Activated T-cell treated with anti-CD3 and anti-CD28 coated beads for 24 hours (primary cell): ENCODE results near the gene TPST2.
"Not testable (repeated sequence)": the region's sequence is repeated elsewhere in the genome, so short reads cannot be mapped to it uniquely, and the experiment has no call there.

ENCODE experiments used
- DNase-seq: peaks from one replicate; pipeline ENCODE4 v3.0.0-alpha.2; 2020; ENCODE audit warnings: low read depth

Gene TPST2

DNA sequence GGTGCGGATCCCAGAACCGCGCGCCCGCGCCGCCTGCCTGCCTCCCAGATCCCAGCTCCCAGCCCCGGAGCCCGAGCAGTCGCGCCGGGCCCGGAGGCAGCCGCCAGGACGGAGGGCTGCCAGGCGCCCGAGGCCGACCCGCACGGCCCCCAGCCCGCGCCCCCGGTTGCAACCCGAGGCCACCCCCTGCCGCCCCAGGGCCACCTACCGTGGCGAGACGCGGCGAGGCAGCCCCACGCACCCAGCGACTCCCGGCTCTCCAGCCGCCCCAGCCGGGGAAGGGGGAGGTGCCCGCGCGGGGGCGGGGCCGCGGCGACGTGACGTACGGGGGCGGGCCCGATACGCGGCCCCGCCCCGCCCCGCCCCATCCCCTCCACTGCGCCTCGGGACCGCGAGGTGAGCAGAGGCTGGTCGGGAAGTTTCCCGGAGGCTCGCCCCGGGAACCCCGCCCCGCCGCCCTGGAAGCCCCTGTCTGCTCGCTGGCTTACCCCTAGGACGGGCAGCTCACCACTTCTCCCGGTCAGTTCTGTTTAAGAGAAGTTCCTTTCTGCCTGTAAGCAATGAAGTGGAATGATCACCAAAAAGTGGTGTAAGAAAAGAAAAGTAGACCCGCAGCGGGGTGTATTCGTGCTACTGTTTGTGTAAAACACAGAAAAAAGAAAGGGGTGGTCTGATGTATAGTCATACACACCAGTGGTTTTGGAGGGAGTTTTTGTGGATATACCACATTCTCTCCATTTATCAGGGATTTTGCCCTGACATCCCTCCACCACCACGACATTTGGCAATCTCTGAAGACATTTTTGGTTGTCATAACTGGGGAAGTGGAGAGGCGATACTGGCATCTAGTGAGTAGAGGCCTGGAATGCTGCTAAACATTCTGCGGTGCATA lies at the start of gene TPST2:
TSS of gene TPST2 (minus strand) at position 288 of the 892 bp plus-strand sequence. CDS start 48,502 bp downstream, outside the sequence.
- peak; percentile 72 for DNase-seq

DNA sequence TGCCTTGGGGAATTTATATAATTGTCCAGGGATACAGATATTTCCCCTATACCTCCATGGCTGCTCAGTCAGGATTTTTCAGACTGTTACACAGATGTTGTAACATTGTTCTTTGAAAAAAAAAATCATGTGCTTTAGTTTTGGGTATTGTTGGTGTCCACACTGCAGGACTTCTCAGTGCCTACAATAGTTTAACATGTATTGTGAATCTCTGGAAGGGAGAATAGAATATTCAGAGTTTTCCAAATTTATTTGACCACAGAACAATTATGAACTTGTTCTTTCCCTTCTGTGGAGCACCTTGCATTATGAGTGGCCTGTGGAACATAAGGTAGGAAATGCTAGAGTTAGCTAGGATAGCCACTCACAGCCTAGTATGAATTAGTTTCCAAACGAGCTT lies 46.4 kb upstream of the TPST2 start:
- no peak for DNase-seq

DNA sequence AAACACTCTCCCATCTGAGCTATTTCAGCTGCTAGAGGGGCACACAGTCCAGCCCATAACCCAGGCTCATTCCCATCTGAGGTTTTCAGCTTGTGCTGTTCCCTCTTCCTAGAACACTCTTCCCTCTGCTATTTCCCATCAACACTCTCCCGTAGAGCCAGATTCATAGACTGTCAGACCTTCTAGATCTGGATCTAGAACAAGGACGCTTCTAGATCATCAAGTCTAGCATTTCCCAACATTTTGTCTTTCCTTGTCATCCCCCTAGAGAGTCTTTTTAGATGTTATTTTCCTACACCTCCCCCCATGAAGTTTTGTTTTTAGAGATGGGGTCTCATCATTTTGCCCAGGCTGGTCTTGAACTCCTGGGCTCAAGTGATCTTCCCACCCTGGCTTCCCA lies 45.2 kb upstream of the TPST2 start:
- no peak for DNase-seq

DNA sequence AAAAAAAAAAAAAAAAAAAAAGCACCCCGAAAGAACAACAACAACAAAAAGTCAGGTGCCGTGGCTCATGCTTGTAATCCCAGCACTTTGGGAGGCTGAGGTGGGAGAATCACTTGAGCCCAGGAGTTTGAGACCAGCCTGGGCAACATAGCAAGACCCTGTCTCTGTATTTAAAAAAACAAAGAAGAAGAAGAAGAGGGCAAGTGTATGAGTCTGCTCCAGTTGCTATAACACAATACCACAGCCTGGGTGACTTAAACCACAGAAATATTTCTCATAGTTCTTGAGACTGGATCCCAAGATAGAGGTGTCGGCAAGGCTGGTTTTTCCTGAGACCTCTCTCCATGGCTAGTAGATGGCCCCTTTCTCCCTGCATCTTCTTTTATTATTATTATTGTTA lies 44.3 kb upstream of the TPST2 start:
- no peak for DNase-seq

DNA sequence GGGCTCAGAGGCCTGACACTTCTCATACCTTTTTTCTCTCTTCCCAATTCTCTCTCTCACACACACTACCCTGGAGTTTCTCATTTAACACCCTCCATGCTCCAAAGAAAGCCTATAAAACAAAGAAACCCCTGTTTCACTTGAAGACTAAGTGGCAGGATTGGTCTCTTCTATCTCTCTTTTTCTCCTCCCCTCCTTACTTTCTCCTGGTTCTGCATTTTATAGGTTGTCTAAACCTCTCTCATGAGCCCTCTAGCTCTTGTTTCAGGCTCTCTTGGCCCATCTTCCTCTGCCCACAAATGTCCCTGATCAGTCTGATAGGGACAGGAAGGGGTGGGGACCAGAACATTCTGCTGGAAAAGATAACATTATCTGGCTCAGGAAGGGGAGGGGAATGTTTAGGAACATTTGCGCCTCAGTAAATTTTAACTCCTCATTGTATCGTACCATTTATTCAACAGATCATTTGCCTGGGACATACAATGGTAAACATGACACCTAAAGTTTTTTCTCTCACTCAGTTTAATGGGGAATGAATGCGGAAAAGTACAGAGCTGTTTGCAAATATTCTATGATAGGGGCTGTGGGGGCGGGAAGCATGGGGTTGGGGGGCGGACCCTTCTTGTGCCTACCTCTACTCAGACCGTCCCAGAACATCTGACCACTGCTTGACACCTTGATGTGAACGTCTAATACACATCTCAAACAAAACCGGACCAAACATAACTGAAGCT lies 42.7 kb upstream of the TPST2 start:
- no peak for DNase-seq

DNA sequence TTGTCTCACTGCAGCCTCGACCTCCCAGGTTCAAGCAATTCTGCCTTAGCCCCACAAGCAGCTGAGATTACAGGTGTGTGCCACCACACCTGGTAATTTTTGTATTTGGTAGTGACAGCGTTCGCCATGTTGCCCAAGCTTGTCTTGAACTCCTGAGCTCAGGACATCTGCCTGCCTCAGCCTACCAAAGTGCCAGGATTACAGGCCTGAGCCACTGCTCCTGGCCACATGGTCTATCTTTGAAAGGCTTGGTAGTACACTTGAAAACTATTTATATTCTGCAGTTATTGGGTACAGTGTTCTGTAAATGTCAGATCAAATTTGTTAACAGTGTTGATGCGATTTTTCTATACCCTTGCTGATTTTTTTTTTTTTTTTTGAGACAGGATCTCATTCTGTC lies 41.4 kb upstream of the TPST2 start:
- DNase-seq, result no peak

DNA sequence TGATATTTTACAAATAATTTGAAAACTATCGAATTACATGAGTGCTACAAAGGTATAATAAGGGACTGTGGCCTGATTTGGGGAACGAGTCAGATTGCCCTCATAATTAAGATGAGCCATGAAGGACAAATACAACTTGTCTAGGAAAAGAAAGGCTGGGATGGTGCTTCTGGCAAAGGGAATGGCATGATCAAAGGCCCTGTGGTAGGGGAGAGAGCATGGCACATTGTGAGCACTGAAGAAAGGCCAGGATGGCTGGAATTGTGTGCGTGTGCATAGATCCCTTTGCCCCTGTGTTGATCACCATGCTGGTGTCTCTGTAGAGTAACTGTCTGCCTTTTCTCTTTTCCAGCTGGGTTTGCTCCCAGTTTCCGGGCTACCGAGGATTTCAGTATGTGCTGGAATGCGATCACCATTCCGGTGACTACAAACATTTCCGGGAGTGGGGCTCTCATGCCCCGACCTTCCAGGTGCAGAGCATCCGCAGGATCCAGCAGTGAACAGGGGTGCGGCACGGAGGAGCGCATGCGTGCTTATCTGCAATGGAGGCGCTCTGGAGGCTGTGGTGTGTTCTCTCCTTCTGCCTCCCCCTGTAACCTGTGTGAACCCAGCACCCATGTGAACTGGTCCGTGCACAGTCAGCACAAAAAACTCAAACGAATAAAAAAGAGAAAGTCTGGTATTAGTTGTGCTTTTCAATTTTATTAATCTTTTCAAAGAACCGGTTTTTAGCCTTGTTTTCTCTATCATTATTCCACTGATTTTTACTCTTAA lies 40.2 kb upstream of the TPST2 start:
- DNase-seq, result no peak

DNA sequence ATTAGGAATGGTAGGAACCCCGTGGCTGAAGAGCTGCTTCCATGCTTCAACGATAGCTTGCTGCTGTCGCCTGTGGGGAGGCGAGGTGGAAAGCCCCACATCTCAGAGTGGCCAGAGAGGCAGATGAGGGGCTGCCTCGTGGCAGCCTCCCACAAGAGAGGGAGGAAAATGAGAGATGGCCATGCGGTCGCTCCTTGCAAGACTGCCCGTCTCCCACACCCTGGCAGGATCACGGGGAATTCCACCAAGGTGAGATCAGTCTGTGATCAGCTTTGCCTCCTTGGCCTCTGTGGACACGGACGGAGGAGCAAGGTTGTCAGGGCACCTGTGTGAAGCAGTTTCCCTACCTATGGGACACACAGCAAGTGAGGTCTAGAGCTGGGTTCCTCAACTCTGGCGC lies 34.9 kb upstream of the TPST2 start:
- DNase-seq, result no peak

DNA sequence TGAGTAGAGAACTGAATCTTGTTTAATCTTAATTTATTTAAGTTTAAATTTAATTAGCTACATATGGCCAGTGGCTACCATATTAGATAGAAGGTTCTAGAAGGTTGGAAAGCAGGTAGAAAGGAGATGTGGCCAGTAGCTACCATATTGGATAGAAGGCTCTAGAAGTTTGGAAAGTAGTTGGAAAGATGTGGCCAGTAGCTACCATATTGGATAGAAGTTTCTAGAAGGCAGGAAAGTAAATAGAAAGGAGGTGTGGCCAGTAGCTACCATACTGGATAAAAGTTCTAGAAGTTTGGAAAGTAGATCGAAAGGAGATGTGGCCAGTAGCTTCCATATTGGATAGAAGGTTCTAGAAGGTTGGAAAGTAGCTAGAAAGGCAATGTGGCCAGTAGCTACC lies 34.1 kb upstream of the TPST2 start:
- no peak for DNase-seq

DNA sequence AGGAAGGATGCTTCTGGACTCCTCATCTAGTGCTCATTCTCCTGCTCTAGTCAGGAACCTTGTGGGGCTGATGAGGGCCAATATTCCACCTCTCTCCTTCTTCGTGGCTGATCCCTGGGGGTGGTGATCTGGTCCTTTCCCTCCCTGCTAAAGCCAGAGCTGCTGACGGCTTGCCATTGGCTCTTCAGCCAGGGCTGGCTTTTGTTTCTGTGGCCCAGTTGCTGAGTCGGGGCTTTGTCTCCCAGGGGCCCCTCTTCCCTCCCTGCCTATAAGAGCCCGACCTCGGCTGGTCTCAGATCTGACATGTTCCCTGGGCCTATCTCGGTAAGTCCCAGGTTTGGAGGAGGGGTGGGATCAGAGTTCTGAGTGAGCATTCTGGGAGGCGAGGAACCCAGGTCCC lies 31.7 kb upstream of the TPST2 start, which contains the start of gene CRYBA4:
TSS of gene CRYBA4 (plus strand) at position 301 of the 400 bp plus-strand sequence. CDS start 634 bp downstream, outside the sequence.
- DNase-seq, result no peak

DNA sequence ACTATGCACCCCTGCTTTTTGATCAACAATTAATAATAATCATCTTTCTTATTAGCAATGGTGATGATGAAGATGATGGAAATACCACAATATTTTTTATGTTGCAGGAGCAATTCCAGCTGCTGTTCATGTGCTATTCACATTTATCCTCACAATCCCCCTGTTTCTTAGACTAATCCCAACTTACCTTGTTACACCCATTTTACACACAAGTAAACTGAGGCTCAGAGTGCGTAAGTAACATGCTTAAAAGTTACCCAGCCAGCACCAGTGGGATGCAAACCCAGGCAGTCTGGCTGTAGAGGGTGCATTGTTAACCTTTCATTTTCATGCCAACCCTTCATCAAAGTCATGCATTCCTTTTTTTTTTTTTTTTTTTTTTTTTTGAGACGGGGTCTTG lies 30.3 kb upstream of the TPST2 start:
- no peak for DNase-seq

DNA sequence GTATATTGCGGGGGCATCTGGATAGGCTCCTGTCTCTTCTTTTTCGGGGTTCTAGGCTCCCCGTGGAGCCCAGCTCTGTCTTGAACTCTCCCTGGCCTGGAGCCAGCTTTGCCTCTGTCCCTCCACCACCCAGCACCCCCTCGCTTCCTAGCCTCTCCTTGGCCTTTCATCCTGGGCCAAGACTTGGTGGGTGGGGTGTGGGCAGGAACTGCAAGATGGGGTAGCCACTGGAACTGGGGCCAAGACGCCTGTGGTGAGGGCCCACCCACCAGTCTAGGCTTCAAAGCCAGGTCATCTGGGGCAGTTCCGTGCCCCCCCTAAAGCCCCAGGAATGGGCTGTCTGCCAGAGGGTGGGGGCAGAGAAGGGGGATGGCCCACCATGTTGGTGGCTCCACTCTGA lies 29.6 kb upstream of the TPST2 start:
- no peak for DNase-seq

DNA sequence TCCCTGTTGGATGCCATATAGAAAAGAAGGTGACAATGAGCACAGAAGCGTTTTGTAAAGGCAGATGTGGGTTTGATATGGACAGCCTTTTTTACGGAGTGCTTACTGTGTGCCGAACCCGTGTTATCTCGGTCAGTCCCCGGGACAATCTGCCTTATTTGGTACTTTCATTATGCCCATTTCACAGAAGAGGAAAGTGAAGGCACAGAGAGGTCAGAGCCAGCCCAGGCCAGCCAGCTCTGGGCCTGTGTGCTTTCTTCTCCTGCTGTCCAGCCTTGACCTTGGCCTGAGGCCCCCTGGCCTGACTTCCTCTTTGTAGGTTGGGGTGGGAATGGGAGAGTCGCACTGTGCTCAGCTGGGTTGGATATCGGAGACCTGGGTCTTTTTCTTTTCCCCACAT lies 28.5 kb upstream of the TPST2 start:
- no peak for DNase-seq

DNA sequence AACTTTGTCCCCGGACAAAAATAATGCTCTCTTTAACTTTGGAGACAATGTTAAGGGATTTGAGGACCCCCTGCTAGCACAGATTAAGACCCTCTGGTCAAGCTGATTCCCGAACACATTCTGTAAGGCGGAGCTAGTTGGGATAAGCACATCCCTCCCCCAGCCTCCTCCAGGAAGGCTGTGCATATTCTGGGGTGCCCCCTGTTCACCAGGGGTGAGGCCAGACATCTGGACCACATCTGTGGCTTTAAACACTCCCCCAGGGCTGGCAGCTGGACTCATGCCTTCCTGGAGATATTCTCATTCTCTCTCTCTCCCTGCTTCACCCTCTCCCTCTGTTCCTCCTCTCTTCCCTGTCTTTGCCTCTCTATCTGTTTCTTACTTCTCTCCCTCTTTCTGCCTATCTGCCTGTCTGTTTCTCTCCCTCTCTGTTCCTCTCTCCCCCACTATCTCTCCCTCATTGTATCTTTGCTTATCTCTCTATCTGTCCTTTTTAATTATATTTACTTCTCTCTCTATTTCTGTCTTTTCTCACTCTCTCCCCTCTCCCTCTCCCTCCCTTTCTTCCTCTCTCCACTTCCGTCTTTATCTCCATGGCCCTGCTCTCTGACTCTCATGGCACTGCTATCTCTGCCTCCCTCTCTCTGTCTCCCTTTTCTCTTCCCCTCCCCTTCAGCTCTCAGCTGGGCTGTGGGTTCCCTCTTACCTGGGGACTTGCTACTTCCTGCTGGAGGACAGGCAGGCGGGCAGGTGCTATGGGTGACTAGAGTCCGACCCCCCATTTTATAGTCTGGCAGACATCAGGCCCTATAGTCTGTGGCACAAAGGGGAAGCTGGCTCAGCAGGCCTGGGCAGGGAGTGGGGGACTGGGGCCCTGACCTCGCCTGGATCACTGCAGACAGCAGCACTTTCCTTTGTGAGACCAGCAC lies 27.6 kb upstream of the TPST2 start, which contains the start of gene CRYBB1:
TSS of gene CRYBB1 (minus strand) at position 757 of the 929 bp plus-strand sequence. CDS start 1,708 bp downstream, outside the sequence.
- DNase-seq, result no peak

DNA sequence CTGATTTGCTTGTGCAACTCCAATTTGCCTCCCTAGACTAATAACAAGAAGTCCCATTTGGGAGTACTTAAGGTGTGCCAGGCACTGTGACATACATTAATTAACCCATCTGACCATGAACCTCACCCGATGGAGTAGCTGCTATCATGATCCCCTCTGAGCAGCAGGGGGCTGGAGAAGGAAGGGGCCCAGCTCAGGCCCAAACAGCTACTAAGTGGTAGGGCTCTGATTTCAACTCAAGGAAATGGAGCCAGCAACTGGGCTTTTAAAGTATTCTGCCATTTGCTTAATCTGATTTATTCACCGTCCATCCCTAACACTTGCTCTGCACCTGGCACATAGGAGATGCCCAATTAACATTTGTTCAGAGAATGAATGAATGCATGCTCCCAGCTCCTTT lies 26.7 kb upstream of the TPST2 start:
- DNase-seq, result no peak

DNA sequence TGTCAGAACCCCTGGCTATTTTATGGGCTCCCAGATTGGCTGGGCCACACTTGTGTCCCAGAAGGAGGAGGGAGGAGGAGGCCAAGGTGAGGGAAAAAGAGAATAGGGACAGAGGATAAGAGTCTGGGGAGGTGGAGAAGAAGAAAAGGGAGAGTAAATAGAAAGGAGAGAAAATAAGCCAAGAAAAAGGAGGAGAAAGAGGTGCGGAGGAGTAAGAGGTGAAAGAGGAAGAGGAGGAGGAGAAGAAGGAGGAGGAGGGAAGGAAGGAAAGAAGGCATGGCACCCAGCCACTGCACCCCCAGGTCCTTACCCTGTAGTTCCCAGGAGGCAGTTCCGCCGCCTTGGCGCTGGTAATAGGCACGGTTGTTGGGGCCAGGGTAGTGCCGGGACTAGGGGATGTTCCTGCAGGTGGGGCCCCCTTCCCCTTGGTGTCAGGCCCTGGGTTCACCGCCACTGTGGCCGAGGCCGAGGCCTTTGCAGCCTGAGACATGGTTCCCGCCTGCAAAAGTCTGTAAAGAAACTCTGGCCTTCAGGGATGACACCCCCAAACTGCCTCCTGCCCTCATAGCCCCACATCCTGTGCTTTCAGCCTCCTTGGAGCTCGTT lies 26.0 kb upstream of the TPST2 start:
- no peak for DNase-seq

DNA sequence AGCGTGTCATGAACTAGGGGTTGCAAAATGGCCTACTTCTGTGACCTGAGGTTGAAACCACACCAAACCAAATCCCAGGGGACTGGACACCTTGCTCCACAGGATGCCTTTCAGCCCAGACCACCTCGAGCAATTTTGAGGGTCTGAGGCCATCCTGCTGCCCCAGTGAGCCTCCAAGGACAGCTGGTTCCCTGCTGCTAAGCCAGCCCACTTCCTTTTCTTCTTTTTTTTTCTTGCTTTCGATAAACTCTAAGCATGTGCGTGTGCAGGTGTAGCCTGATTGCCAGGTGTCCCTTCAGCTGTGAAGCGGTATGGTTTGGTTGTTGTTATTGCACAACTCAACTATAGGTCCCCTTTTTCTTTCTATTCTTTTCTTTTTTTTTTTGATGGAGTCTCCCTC lies 25.2 kb upstream of the TPST2 start:
- no peak for DNase-seq

DNA sequence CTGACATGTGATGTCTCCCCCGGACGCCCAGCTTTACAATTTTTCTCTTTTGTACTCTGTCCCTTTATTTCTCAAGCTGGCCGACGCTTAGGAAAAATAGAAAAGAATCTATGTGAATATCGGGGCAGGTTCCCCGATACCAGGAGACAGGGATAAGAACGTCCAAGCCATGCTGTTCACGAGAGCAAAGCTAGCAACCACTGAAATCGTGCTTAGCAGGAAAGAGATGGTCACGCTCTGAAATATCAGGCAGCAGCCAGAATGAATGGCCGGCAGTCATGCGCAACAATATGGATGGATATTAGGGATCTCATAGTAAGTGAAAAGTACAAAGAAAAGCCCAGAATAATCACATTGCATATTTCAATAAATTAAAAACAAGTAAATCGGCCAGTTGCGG lies 24.4 kb upstream of the TPST2 start:
- no peak for DNase-seq

DNA sequence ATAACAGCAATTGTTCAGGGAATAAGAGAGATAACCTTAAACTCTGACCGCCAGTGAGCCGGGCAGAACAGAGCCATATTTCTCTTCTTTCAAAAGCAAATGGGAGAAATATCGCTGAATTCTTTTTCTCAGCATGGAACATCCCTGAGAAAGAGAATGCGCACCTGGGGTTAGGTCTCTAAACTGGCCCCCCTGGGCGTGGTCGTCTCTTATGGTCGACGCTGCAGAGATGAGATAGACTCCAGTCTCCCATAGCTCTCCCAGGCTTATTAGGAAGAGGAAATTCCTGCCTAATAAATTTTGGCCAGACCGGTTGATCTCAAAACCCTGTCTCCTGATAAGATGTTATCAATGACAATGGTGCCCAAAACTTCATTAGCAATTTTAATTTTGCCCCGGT lies 23.8 kb upstream of the TPST2 start:
- DNase-seq, result not testable (repeated sequence)

DNA sequence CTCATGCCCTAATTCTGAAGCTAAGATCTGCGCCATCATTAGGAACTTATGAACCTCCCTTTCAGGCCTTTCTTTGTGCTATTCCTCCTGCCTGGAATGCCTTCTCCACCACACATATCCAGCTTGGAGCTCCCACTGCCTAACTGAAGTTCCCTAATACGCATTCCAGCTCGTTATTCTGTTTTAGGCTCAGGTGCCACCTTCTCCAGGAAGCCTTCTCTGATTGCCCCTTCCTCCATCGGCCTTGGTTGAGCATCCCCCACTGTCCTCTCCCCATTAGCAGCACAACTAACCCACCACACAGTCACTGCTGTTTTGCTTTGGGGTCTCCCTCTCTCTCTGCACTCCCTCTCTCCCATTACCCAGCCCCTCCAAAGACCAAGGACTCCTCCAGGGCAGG lies 22.7 kb upstream of the TPST2 start:
- no peak for DNase-seq

DNA sequence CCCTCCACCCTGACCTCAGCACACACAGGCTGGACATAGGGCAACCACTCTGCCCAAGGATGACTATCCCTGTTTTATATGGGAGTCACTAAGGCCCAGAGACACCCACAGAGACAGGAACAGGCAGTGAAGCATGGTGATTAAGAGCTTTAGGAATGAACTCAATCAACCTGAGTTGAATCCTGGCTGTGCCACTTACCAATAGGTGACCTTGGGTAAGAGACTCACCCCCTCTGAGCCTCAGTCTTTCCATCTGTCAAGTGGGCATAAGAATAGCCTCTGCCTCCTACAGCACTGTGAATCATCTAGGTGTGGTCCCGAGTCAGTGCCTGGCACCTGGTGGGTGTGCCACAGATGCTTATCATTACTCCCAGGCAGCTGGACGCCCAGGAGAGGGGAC lies 21.1 kb upstream of the TPST2 start:
- DNase-seq, result no peak
